Tibial nerve (tissue), 3 donors: ENCODE results near the gene RBBP7.

Experiments used
- CTCF ChIP-seq, 5 experiments: fragments of 200-600 bp in 3 of 5; fragments of 450-650 bp in 2 of 5; sonication (generic) in 3 of 5; IDR thresholded peaks; one replicate each; pipeline ENCODE4 v1.5.1; 2016 to 2019; ENCODE audit warnings: antibody characterized with exemption in 5 of 5, mild to moderate bottlenecking in 3 of 5, moderate library complexity in 2 of 5
- POLR2A ChIP-seq, 2 donors: fragments of 450-650 bp; IDR thresholded peaks; one replicate each; pipeline ENCODE4 v1.6.1; 2017; ENCODE audit warnings: antibody characterized with exemption in 2 of 2, mild to moderate bottlenecking in 2 of 2, moderate library complexity in 2 of 2

GRCh38 chrX:16855363-16856075 is 14.6 kb downstream of the RBBP7 start:
- TF ChIP-seq CTCF (IDR thresholded peaks at IDR 0.05) (no peak), POLR2A (IDR thresholded peaks at IDR 0.05) (no peak)
